Liver (tissue), 9 donors: ENCODE measurements around the gene LMOD2. TPM values are rescaled to one million over a fixed set of nuclear protein-coding genes. Genes with fewer than 3 reads are reported as not detected.

Experiments used
- DNase-seq: peaks from one replicate; pipeline ENCODE4 v3.0.0-alpha.2; 2017; ENCODE audit warnings: low spot score
- H3K27ac ChIP-seq, 2 donors: one replicate each; pipeline ENCODE4 v1.7.0; 2013; ENCODE audit warnings: inconsistent platforms in 2 of 2, low read length in 2 of 2, control low read depth in 1 of 2, low read depth in 1 of 2, mild to moderate bottlenecking in 1 of 2
- H3K27me3 ChIP-seq, 4 donors: one replicate each; pipeline versions ENCODE4 v1.6.1 to v1.7.0; 2013; ENCODE audit warnings: low read length in 3 of 4, inconsistent platforms in 1 of 4, mild to moderate bottlenecking in 1 of 4, moderate library complexity in 1 of 4; ENCODE audit not compliant: control insufficient read depth in 4 of 4, insufficient read depth in 4 of 4
- H3K36me3 ChIP-seq, 4 donors: one replicate each; pipeline versions ENCODE4 v1.6.1 to v1.7.0; 2013; ENCODE audit warnings: low read length in 3 of 4, mild to moderate bottlenecking in 3 of 4, low read depth in 1 of 4, moderate library complexity in 1 of 4; ENCODE audit not compliant: control insufficient read depth in 4 of 4, insufficient read depth in 3 of 4
- H3K4me1 ChIP-seq, 4 donors: one replicate each; pipeline versions ENCODE4 v1.6.1 to v1.7.0; 2013; ENCODE audit warnings: low read length in 3 of 4, mild to moderate bottlenecking in 3 of 4, moderate library complexity in 1 of 4; ENCODE audit not compliant: control insufficient read depth in 4 of 4, insufficient read depth in 4 of 4
- H3K4me3 ChIP-seq, 3 donors: one replicate each; pipeline versions ENCODE4 v1.6.1 to v1.7.0; 2013; ENCODE audit warnings: low read length in 3 of 3, control low read depth in 1 of 3, low read depth in 1 of 3, mild to moderate bottlenecking in 1 of 3
- H3K9ac ChIP-seq, 2 donors: one replicate each; pipeline ENCODE4 v1.7.0; 2013; ENCODE audit warnings: low read length in 2 of 2, mild to moderate bottlenecking in 2 of 2, moderate library complexity in 2 of 2, control low read depth in 1 of 2, low read depth in 1 of 2
- H3K9me3 ChIP-seq, 4 donors: one replicate each; pipeline versions ENCODE4 v1.6.1 to v1.7.0; 2013; ENCODE audit warnings: low read length in 3 of 4; ENCODE audit not compliant: control insufficient read depth in 4 of 4
- ATF3 ChIP-seq: IDR thresholded peaks from 2 replicates; pipeline ENCODE4 v1.6.1; 2016; ENCODE audit warnings: antibody characterized with exemption
- CTCF ChIP-seq: fragments of 150-350 bp; IDR thresholded peaks from 2 replicates; pipeline ENCODE4 v1.5.1; 2017; ENCODE audit warnings: improper control_type of control experiment, low read depth, low read length; ENCODE audit not compliant: missing input control
- EGR1 ChIP-seq, 2 donors: IDR thresholded peaks; 2 replicates each; pipeline ENCODE4 v1.6.1; 2016 to 2018; ENCODE audit warnings: antibody characterized with exemption in 2 of 2, low read depth in 2 of 2
- FOXA1 ChIP-seq: IDR thresholded peaks from 2 replicates; pipeline ENCODE4 v1.6.1; 2016; ENCODE audit warnings: antibody characterized with exemption
- FOXA2 ChIP-seq: IDR thresholded peaks from 2 replicates; pipeline ENCODE4 v1.6.1; 2016; ENCODE audit warnings: antibody characterized with exemption
- GABPA ChIP-seq, 2 donors: IDR thresholded peaks in 1 of 2; conservative IDR thresholded peaks in 1 of 2; 2 replicates each; pipeline ENCODE4 v1.6.1; 2016; ENCODE audit warnings: antibody characterized with exemption in 2 of 2, mild to moderate bottlenecking in 1 of 2, moderate library complexity in 1 of 2
- HNF4A ChIP-seq, 2 donors: conservative IDR thresholded peaks; 2 replicates each; pipeline ENCODE4 v1.6.1; 2016; ENCODE audit warnings: antibody characterized with exemption in 2 of 2, mild to moderate bottlenecking in 2 of 2
- HNF4G ChIP-seq: IDR thresholded peaks from 2 replicates; pipeline ENCODE4 v1.6.1; 2016; ENCODE audit warnings: antibody characterized with exemption
- JUND ChIP-seq, 2 donors: IDR thresholded peaks; 2 replicates each; pipeline ENCODE4 v1.6.1; 2016; ENCODE audit warnings: antibody characterized with exemption in 2 of 2
- MAX ChIP-seq: IDR thresholded peaks from 2 replicates; pipeline ENCODE4 v1.6.1; 2016; ENCODE audit warnings: antibody characterized with exemption
- NR2F2 ChIP-seq: IDR thresholded peaks from 2 replicates; pipeline ENCODE4 v1.6.1; 2016; ENCODE audit warnings: antibody characterized with exemption
- RAD21 ChIP-seq, 2 donors: IDR thresholded peaks; 2 replicates each; pipeline ENCODE4 v1.6.1; 2016; ENCODE audit warnings: antibody characterized with exemption in 2 of 2, mild to moderate bottlenecking in 2 of 2
- REST ChIP-seq: IDR thresholded peaks from 2 replicates; pipeline ENCODE4 v1.6.1; 2016; ENCODE audit warnings: antibody characterized with exemption, mild to moderate bottlenecking
- RXRA ChIP-seq, 2 donors: IDR thresholded peaks; 2 replicates each; pipeline ENCODE4 v1.6.1; 2017 to 2018; ENCODE audit warnings: antibody characterized with exemption in 2 of 2, mild to moderate bottlenecking in 1 of 2
- SP1 ChIP-seq: IDR thresholded peaks from 2 replicates; pipeline ENCODE4 v1.6.1; 2018; ENCODE audit warnings: antibody characterized with exemption, mild to moderate bottlenecking
- TAF1 ChIP-seq: conservative IDR thresholded peaks from 2 replicates; pipeline ENCODE4 v1.6.1; 2016; ENCODE audit warnings: antibody characterized with exemption, mild to moderate bottlenecking
- YY1 ChIP-seq: IDR thresholded peaks from 2 replicates; pipeline ENCODE4 v1.6.1; 2016; ENCODE audit warnings: antibody characterized with exemption, mild to moderate bottlenecking
- ZBTB33 ChIP-seq: IDR thresholded peaks from 2 replicates; pipeline ENCODE4 v1.6.1; 2016; ENCODE audit warnings: antibody characterized with exemption
- WGBS: extraction: QIAGEN DNeasy Blood & Tissue Kit; methylation state at CpG from one replicate; pipeline ENCODE4 v1.1.7; 2013; 5-methylcytosine and 5-hydroxymethylcytosine counted together
- polyA plus RNA-seq, 2 donors: library from polyadenylated mRNA; stranded (reverse) in 1 of 2; unstranded in 1 of 2; fragments of 200-250 nt in 1 of 2; fragments of >200 nt in 1 of 2; fragmentation: Nextera tagmentation in 1 of 2; extraction: Ambion mirVana in 1 of 2; gene quantifications; one replicate each; pipeline versions ENCODE4 v1.2.1 to v1.2.3, GENCODE V29; 2013 to 2015
- total RNA-seq, 2 donors: library from RNA; depleted of rRNA; stranded (reverse); fragments of >200 nt; gene quantifications; one replicate each; pipeline ENCODE4 v1.2.3, GENCODE V29; 2014
- donor health status: healthy.
- donor health status: healthy.
- donor health status: healthy.
- donor health status: healthy.
- donor health status: healthy.

The LMOD2 gene
- total and polyA plus RNA-seq, 4 donors: not detected

GRCh38 chr7:123643495-123644441 lies 11.9 kb upstream of the LMOD2 start:
- peaks cover 0 to 13% (median 9%) of the 10 kb centered on the region in 4 donors for H3K4me1 ChIP-seq
- peak overlapping the region; percentile 9 for H3K27ac ChIP-seq
- TF ChIP-seq EGR1 (IDR thresholded peaks at IDR 0.05; ENCODE audit: low read depth in 2 of 2) (no peak), HNF4A (conservative IDR thresholded peaks at IDR 0.05) (peak; percentile 64 to 88), GABPA (IDR thresholded peaks at IDR 0.05 in 1 of 2, conservative IDR thresholded peaks at IDR 0.05 in 1 of 2) (no peak), ATF3 (peak; percentile 73), JUND (IDR thresholded peaks at IDR 0.05) (peak; percentile 37 to 45), RXRA (IDR thresholded peaks at IDR 0.05) (peak; percentile 60 to 64), YY1 (peak; percentile 71), SP1 (peak; percentile 74), REST (no peak), MAX (no peak), FOXA1 (no peak), HNF4G (peak; percentile 59), CTCF (no peak), ZBTB33 (peak; percentile 16), NR2F2 (no peak), FOXA2 (no peak), TAF1 (peak; percentile 38), RAD21 (IDR thresholded peaks at IDR 0.05) (peak in 1 of 2 donors; percentile 3)
- H3K27me3 ChIP-seq: no peaks in the 10 kb centered on the region
- 26% methylated on average over 6 of the region's 6 CpGs for WGBS
- DNase-seq: no peak
- no peak overlapping the region for H3K9ac ChIP-seq
- H3K4me3 ChIP-seq: peak overlapping the region in 1 of 3 donors; percentile 2
- H3K36me3 ChIP-seq: no peaks in the 10 kb centered on the region
- no peaks in the 10 kb centered on the region for H3K9me3 ChIP-seq
